NT2/D1 (cell line): ENCODE results near the gene USP40.

Experiments used
- SUZ12 ChIP-seq: IDR thresholded peaks from 2 replicates; pipeline ENCODE4 v1.6.1; 2011; ENCODE audit not compliant: insufficient read length, insufficient read depth; ENCODE audit errors: extremely low read depth
- YY1 ChIP-seq: IDR thresholded peaks from 2 replicates; pipeline ENCODE4 v1.6.1; 2011; ENCODE audit not compliant: insufficient read length, insufficient read depth
- ZNF274 ChIP-seq: IDR thresholded peaks from 2 replicates; pipeline ENCODE4 v1.6.1; 2011; ENCODE audit warnings: mild to moderate bottlenecking, low read depth, low read length

DNA sequence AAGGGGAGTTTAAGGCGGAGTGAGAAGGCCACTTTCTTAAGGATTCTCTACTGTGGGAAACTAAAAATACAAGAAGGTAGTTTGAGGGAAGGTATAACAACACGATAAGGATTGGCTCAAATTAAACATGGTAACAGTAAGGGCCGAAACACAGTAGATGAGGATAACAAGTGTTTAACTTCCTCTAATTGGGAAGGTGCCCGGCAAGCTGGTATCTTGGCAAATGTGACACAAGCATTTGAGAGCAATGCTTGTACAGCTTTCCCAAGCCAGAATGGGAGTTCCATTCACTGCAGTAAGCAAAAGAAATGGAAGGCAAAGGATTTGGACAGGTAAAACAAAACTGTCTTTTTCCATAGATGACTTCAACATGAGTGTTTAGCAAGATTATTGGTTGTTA is 19.8 kb downstream of the USP40 start:
- TF ChIP-seq SUZ12 (no peak), ZNF274 (no peak), YY1 (no peak)
